Sigmoid colon (tissue), 4 donors: ENCODE measurements around the gene PI4KA.

Experiments used
- CTCF ChIP-seq, 4 experiments: fragments of 450-650 bp in 3 of 4; fragments of 200-600 bp in 1 of 4; IDR thresholded peaks; one replicate each; pipeline ENCODE4 v1.5.1; 2016 to 2019; ENCODE audit warnings: antibody characterized with exemption in 4 of 4, mild to moderate bottlenecking in 3 of 4, moderate library complexity in 2 of 4
- EP300 ChIP-seq, 4 donors: sonication (generic); formaldehyde crosslinking; IDR thresholded peaks; one replicate each; pipeline ENCODE4 v1.6.1; 2017; ENCODE audit warnings: antibody characterized with exemption in 4 of 4
- POLR2A ChIP-seq, 2 donors: fragments of 450-650 bp; IDR thresholded peaks; one replicate each; pipeline ENCODE4 v1.6.1; 2016; ENCODE audit warnings: antibody characterized with exemption in 2 of 2, mild to moderate bottlenecking in 2 of 2, moderate library complexity in 2 of 2

- TF ChIP-seq EP300 (IDR thresholded peaks at IDR 0.05) (no peak), CTCF (IDR thresholded peaks at IDR 0.05) (no peak), POLR2A (IDR thresholded peaks at IDR 0.05) (no peak)
These were observed 5.4 kb downstream of the PI4KA start for GRCh38 chr22:20853236-20853660.
